ENCODE measurements around the gene FHAD1. TPM values are rescaled to one million over a fixed set of nuclear protein-coding genes. Genes with fewer than 3 reads are reported as not detected.
A peak's percentile ranks its signal among the peaks of the same experiment; 100 is the strongest.

Gene FHAD1
- total RNA-seq, 2 donors from 2014 or later = 0.27 to 6.5 TPM

- peak overlapping the region in 1 of 2 donors; percentile 34 for H3K27ac ChIP-seq
- H3K27me3 ChIP-seq (replicated peaks; ENCODE audit: insufficient read depth) = no peaks in the 10 kb centered on the region
- no peaks in the 10 kb centered on the region for H3K9me3 ChIP-seq
- TF ChIP-seq POLR2AphosphoS5 (IDR thresholded peaks at IDR 0.05) (peak; percentile 39), POLR2A (IDR thresholded peaks at IDR 0.05) (no peak)
- TF ChIP-seq, protein P1, sequence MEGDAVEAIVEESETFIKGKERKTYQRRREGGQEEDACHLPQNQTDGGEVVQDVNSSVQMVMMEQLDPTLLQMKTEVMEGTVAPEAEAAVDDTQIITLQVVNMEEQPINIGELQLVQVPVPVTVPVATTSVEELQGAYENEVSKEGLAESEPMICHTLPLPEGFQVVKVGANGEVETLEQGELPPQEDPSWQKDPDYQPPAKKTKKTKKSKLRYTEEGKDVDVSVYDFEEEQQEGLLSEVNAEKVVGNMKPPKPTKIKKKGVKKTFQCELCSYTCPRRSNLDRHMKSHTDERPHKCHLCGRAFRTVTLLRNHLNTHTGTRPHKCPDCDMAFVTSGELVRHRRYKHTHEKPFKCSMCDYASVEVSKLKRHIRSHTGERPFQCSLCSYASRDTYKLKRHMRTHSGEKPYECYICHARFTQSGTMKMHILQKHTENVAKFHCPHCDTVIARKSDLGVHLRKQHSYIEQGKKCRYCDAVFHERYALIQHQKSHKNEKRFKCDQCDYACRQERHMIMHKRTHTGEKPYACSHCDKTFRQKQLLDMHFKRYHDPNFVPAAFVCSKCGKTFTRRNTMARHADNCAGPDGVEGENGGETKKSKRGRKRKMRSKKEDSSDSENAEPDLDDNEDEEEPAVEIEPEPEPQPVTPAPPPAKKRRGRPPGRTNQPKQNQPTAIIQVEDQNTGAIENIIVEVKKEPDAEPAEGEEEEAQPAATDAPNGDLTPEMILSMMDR (IDR thresholded peaks at IDR 0.05) = no peak
- no peak for DNase-seq (ENCODE audit: low spot score)
- H3K36me3 ChIP-seq = no peaks in the 10 kb centered on the region
- 81% methylated on average over 6 of the region's 6 CpGs for WGBS
- no peaks in the 10 kb centered on the region for H3K4me1 ChIP-seq (replicated peaks)
- H3K4me3 ChIP-seq = no peak overlapping the region
- intact Hi-C loops (cut with DNase I) = no loop called here
Observed at GRCh38 chr1:15308621-15309027, 61.6 kb downstream of the FHAD1 start.

GRCh38 chr1:15309687-15310086 is 62.7 kb downstream of the FHAD1 start:
- no peaks in the 10 kb centered on the region for H3K4me1 ChIP-seq (replicated peaks)
- H3K27me3 ChIP-seq (replicated peaks; ENCODE audit: insufficient read depth) = no peaks in the 10 kb centered on the region
- DNase-seq (ENCODE audit: low spot score) = no peak
- intact Hi-C loops (cut with DNase I) = no loop called here
- 87% methylated on average over 10 of the region's 10 CpGs for WGBS
- TF ChIP-seq POLR2A (IDR thresholded peaks at IDR 0.05) (no peak), POLR2AphosphoS5 (IDR thresholded peaks at IDR 0.05) (no peak)
- no peaks in the 10 kb centered on the region for H3K9me3 ChIP-seq
- H3K27ac ChIP-seq = no peak overlapping the region
- H3K4me3 ChIP-seq = no peak overlapping the region
- no peaks in the 10 kb centered on the region for H3K36me3 ChIP-seq

DNA sequence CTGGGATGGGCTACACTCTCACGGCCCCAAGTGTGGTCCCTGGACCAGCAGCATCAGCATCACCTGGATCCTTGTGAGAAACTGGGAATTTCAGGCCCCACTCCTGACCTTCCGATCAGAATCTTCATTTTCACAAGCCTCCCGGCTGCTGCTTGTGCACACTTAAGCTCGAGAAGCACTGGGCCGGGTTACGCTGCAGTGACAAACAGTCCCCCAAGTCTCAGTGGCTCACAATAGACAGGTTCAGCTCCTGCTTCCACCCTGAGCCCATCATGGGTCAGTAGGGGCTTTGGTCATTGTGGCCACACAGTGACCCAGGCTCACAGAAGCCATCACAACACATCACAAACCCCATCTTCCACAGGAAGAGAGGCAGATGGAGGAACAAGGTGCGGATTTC is 63.5 kb downstream of the FHAD1 start:
- DNase-seq (ENCODE audit: low spot score) = no peak
- Histone ChIP-seq H3K4me3 (no peak overlapping the region), H3K27me3 (replicated peaks; ENCODE audit: insufficient read depth) (no peaks in the 10 kb centered on the region), H3K9me3 (no peaks in the 10 kb centered on the region), H3K4me1 (replicated peaks) (no peaks in the 10 kb centered on the region), H3K27ac (no peak overlapping the region), H3K36me3 (no peaks in the 10 kb centered on the region)
- WGBS = 94% methylated on average over 7 of the region's 7 CpGs
- intact Hi-C loops (cut with DNase I) = no loop called here
- TF ChIP-seq POLR2A (IDR thresholded peaks at IDR 0.05) (no peak), POLR2AphosphoS5 (IDR thresholded peaks at IDR 0.05) (no peak)
- TF ChIP-seq, protein P1 (IDR thresholded peaks at IDR 0.05) = no peak

- TF ChIP-seq POLR2A (IDR thresholded peaks at IDR 0.05) = no peak
- TF ChIP-seq, protein P1 (IDR thresholded peaks at IDR 0.05) = no peak
- TF ChIP-seq POLR2AphosphoS5 (IDR thresholded peaks at IDR 0.05) = no peak
- intact Hi-C loops (cut with DNase I) = no loop called here
- H3K36me3 ChIP-seq = no peaks in the 10 kb centered on the region
- no peaks in the 10 kb centered on the region for H3K9me3 ChIP-seq
- 87% methylated on average over 13 of the region's 13 CpGs for WGBS
- no peak for DNase-seq (ENCODE audit: low spot score)
- H3K4me1 ChIP-seq (replicated peaks) = no peaks in the 10 kb centered on the region
- no peaks in the 10 kb centered on the region for H3K27me3 ChIP-seq (replicated peaks; ENCODE audit: insufficient read depth)
- no peak overlapping the region for H3K27ac ChIP-seq
- no peak overlapping the region for H3K4me3 ChIP-seq
Observed at GRCh38 chr1:15311122-15311822, 64.2 kb downstream of the FHAD1 start.

GRCh38 chr1:15311880-15312279 is 64.9 kb downstream of the FHAD1 start:
- Histone ChIP-seq H3K4me3 (no peak overlapping the region), H3K4me1 (replicated peaks) (no peaks in the 10 kb centered on the region), H3K27me3 (replicated peaks; ENCODE audit: insufficient read depth) (no peaks in the 10 kb centered on the region), H3K36me3 (no peaks in the 10 kb centered on the region), H3K27ac (no peak overlapping the region), H3K9me3 (no peaks in the 10 kb centered on the region)
- intact Hi-C loops (cut with DNase I) = no loop called here
- 94% methylated on average over 7 of the region's 7 CpGs for WGBS
- no peak for DNase-seq (ENCODE audit: low spot score)
- TF ChIP-seq POLR2A (IDR thresholded peaks at IDR 0.05) (no peak), POLR2AphosphoS5 (IDR thresholded peaks at IDR 0.05) (no peak)
- TF ChIP-seq, protein P1 (IDR thresholded peaks at IDR 0.05) = no peak

Data from prostate gland (tissue), 2 donors.